ENCODE data around the gene MYO1D. TPM values are rescaled to one million over a fixed set of nuclear protein-coding genes. Genes with fewer than 3 reads are reported as not detected.
"Not testable (repeated sequence)": the region's sequence is repeated elsewhere in the genome, so short reads cannot be mapped to it uniquely, and the experiment has no call there.

The MYO1D gene
- total RNA-seq, 1 experiment from 2014 or later: 23.5 TPM

GRCh38 chr17:32886951-32887350, 10.0 kb upstream of the MYO1D start:
- H4K20me1 ChIP-seq (ENCODE audit: low read length); H3F3A ChIP-seq (ENCODE audit: low read length, unreplicated experiment); H3K36me3 ChIP-seq (ENCODE audit: low read depth, low read length); H3K27me3 ChIP-seq (ENCODE audit: low read length); H3K4me3 ChIP-seq (ENCODE audit: low read length); H3K27ac ChIP-seq (ENCODE audit: low read length); H3K9me3 ChIP-seq (ENCODE audit: low read length); BruUV-seq (replicated peaks); H3K9me2 ChIP-seq (replicated peaks; ENCODE audit: low read length); H3K79me2 ChIP-seq (ENCODE audit: low read length); H3K9ac ChIP-seq (ENCODE audit: low read length); intact Hi-C loops (cut with micrococcal nuclease); CTCF ChIA-PET; H3K4me2 ChIP-seq (ENCODE audit: low read length); H3K4me1 ChIP-seq (ENCODE audit: insufficient read depth, low read length); H2AFZ ChIP-seq (ENCODE audit: low read length); ATAC-seq; POLR2A ChIA-PET (ENCODE audit: unreplicated experiment); DNase-seq: not testable (repeated sequence)

- Histone ChIP-seq H3K4me2 (ENCODE audit: low read length) (no peak overlapping the region), H3F3A (ENCODE audit: low read length, unreplicated experiment) (no peaks in the 10 kb centered on the region), H3K27ac (ENCODE audit: low read length) (no peak overlapping the region), H3K4me1 (ENCODE audit: insufficient read depth, low read length) (no peaks in the 10 kb centered on the region; the same call in 1 of the 2 replicates), H3K9me2 (replicated peaks; ENCODE audit: low read length) (no peaks in the 10 kb centered on the region), H3K9me3 (ENCODE audit: low read length) (no peaks in the 10 kb centered on the region), H4K20me1 (ENCODE audit: low read length) (no peaks in the 10 kb centered on the region), H3K79me2 (ENCODE audit: low read length) (no peaks in the 10 kb centered on the region), H3K36me3 (ENCODE audit: low read depth, low read length) (no peaks in the 10 kb centered on the region), H2AFZ (ENCODE audit: low read length) (no peak overlapping the region), H3K27me3 (ENCODE audit: low read length) (no peaks in the 10 kb centered on the region), H3K9ac (ENCODE audit: low read length) (no peak overlapping the region), H3K4me3 (ENCODE audit: low read length) (no peak overlapping the region)
- ChIA-PET CTCF (no interaction called here), POLR2A (ENCODE audit: unreplicated experiment) (no interaction called here)
- BruUV-seq (replicated peaks): no TSS peak
- intact Hi-C loops (cut with micrococcal nuclease): no loop called here
- no peak for DNase-seq
- ATAC-seq: no peak
- TF ChIP-seq EZH2 (IDR thresholded peaks at IDR 0.05; ENCODE audit: low read length, unreplicated experiment) (no peak), CTCF (conservative IDR thresholded peaks at IDR 0.05; ENCODE audit: low read depth, low read length) (no peak), EZH2phosphoT487 (IDR thresholded peaks at IDR 0.05; ENCODE audit: borderline replicate concordance, low read length) (no peak)
Observed at GRCh38 chr17:32882734-32883133, 5.8 kb upstream of the MYO1D start.

- DNase-seq (no peak), ATAC-seq (no peak)
- intact Hi-C loops (cut with micrococcal nuclease): no loop called here
- Histone ChIP-seq H2AFZ (ENCODE audit: low read length) (no peak overlapping the region), H3K9ac (ENCODE audit: low read length) (no peak overlapping the region), H3F3A (ENCODE audit: low read length, unreplicated experiment) (no peaks in the 10 kb centered on the region), H3K27me3 (ENCODE audit: low read length) (no peaks in the 10 kb centered on the region), H3K4me2 (ENCODE audit: low read length) (no peak overlapping the region), H3K9me2 (replicated peaks; ENCODE audit: low read length) (no peaks in the 10 kb centered on the region), H3K9me3 (ENCODE audit: low read length) (no peaks in the 10 kb centered on the region), H3K36me3 (ENCODE audit: low read depth, low read length) (no peaks in the 10 kb centered on the region), H3K27ac (ENCODE audit: low read length) (no peak overlapping the region), H3K79me2 (ENCODE audit: low read length) (no peaks in the 10 kb centered on the region), H4K20me1 (ENCODE audit: low read length) (no peaks in the 10 kb centered on the region), H3K4me1 (ENCODE audit: insufficient read depth, low read length) (no peaks in the 10 kb centered on the region; the same call in 1 of the 2 replicates), H3K4me3 (ENCODE audit: low read length) (no peak overlapping the region)
- TF ChIP-seq EZH2 (IDR thresholded peaks at IDR 0.05; ENCODE audit: low read length, unreplicated experiment) (no peak), EZH2phosphoT487 (IDR thresholded peaks at IDR 0.05; ENCODE audit: borderline replicate concordance, low read length) (no peak), CTCF (conservative IDR thresholded peaks at IDR 0.05; ENCODE audit: low read depth, low read length) (no peak)
- BruUV-seq (replicated peaks): no TSS peak
- ChIA-PET CTCF (interaction anchor here (0.6 kb wide), 1 partner anchor 117 kb away, joined by 9 read pairs; no protein-coding TSS in a partner anchor), POLR2A (ENCODE audit: unreplicated experiment) (no interaction called here)
Observed at GRCh38 chr17:32882029-32882428, 5.1 kb upstream of the MYO1D start.
